ENCODE results near the gene KCNK4.

DNA sequence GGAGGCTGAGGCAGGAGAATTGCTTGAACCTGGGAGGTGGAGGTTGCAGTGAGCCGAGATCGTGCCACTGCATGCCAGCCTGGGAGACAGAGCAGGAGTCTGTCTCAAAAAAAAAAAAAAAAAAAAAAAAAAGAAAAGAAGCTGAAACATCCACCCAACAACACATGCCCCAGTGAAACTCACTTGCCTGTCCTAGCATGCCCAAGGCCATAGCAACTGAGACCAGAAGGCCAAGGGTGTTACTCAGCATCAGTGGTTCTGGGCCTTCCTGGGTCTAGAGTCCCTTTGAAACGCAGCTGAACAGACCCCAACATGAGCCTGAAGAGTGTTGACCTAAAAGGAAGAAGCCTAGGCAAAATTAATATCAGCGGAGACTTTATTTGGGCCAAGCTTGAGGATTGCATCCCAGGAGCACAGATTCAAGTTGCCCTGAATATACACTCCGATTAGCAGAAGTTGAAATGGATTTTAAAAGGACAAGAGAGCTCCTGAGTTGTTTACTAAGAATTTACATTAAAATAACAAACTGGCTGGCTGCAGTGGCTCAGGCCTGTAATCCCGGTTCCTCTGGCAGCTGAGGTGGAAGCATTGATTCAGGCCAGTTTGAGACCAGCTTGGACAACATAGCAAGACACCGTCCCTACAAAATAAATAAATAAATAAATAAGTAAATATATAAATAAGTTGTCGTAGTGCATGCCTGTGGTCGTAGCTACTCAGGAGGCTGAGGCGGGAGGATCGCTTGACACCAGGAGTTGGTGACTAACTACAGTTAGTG lies 33.8 kb downstream of the KCNK4 start:
- no peak for TF ChIP-seq POLR2AphosphoS5 (IDR thresholded peaks at IDR 0.05; ENCODE audit: borderline replicate concordance, low read depth, low read length)
- no peak for TF ChIP-seq EZH2 (IDR thresholded peaks at IDR 0.05)

Data from SK-N-MC (cell line).